ENCODE results near the gene ADCK2. TPM values are rescaled to one million over a fixed set of nuclear protein-coding genes. Genes with fewer than 3 reads are reported as not detected.

Gene ADCK2
- total RNA-seq, 1 donor from 2014 or later = 12.4 TPM

DNA sequence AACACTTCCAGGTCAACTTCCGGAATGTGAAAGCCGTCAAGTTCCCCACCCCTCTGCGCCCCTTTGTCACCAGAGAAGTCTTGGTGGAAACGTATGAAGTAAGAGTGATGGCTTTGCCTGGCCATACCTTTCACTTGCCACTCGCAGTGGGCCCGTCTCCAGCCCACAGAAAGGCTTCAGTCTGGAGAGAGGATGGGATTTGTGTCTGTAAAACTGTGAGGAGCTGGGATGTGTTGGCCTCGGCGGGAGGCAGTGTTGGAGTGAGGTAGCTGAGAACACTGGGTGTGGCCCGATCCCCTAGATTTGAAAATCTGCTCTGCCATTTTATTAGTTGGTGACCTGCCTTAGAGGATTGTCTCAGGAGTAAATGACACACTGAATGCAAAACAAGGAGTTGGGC is 6.4 kb downstream of the ADCK2 start:
- Mint-ChIP-seq H3K27me3 (ENCODE audit: low read depth, unreplicated experiment) (peaks cover 2% of the 10 kb centered on the region), H3K9me3 (ENCODE audit: unreplicated experiment) (no peaks in the 10 kb centered on the region), H3K36me3 (ENCODE audit: low read depth, unreplicated experiment) (peaks cover 25% of the 10 kb centered on the region), H3K27ac (ENCODE audit: unreplicated experiment) (no peak overlapping the region), H3K4me1 (ENCODE audit: low read depth, unreplicated experiment) (peaks cover 16% of the 10 kb centered on the region), H3K4me3 (ENCODE audit: unreplicated experiment) (no peak overlapping the region)
- Histone ChIP-seq H3K4me3 (ENCODE audit: insufficient read depth, low read depth, low read length) (no peak overlapping the region), H3K4me2 (ENCODE audit: low read length) (no peak overlapping the region), H4K20me1 (ENCODE audit: insufficient read depth, low read length) (no peaks in the 10 kb centered on the region), H3K4me1 (ENCODE audit: insufficient read depth, low read length) (no peaks in the 10 kb centered on the region), H3K27ac (ENCODE audit: low read depth, low read length) (no peak overlapping the region), H3K9me3 (ENCODE audit: insufficient read depth, low read depth, low read length) (no peaks in the 10 kb centered on the region), H3K79me2 (ENCODE audit: insufficient read depth, low read length) (no peaks in the 10 kb centered on the region), H2AFZ (ENCODE audit: low read depth, low read length) (no peak overlapping the region), H3K27me3 (ENCODE audit: insufficient read depth, low read length) (no peaks in the 10 kb centered on the region), H3K36me3 (ENCODE audit: insufficient read depth, low read length) (no peaks in the 10 kb centered on the region), H3K9ac (ENCODE audit: low read length) (no peak overlapping the region)
- DNase-seq (ENCODE audit: low read depth) = no peak
- no peak for TF ChIP-seq EZH2 (IDR thresholded peaks at IDR 0.05; ENCODE audit: insufficient read depth, low read length)
- TF ChIP-seq, protein P1, sequence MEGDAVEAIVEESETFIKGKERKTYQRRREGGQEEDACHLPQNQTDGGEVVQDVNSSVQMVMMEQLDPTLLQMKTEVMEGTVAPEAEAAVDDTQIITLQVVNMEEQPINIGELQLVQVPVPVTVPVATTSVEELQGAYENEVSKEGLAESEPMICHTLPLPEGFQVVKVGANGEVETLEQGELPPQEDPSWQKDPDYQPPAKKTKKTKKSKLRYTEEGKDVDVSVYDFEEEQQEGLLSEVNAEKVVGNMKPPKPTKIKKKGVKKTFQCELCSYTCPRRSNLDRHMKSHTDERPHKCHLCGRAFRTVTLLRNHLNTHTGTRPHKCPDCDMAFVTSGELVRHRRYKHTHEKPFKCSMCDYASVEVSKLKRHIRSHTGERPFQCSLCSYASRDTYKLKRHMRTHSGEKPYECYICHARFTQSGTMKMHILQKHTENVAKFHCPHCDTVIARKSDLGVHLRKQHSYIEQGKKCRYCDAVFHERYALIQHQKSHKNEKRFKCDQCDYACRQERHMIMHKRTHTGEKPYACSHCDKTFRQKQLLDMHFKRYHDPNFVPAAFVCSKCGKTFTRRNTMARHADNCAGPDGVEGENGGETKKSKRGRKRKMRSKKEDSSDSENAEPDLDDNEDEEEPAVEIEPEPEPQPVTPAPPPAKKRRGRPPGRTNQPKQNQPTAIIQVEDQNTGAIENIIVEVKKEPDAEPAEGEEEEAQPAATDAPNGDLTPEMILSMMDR (IDR thresholded peaks at IDR 0.05; ENCODE audit: insufficient read depth, low read depth, low read length) = no peak
- FAIRE-seq = no peak

DNA sequence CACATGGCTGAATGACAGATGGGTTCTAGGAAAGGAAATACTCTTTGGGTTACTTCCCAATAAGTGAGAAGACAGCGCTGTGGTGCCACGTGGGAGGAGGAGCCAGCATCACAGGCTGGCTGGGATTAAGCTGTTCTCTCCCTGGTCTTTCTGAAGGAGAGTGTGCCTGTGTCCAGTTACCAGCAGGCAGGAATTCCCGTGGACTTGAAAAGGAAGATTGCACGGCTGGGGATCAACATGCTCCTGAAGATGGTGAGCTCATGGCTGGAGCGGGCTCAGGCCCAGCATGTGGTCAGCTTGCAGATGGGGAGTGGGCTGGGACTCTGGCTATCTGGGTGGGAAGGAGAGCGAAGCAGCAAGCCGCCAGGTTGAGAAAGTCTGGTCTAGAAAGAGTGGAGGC is 8.1 kb downstream of the ADCK2 start:
- DNase-seq (ENCODE audit: low read depth) (no peak), FAIRE-seq (no peak)
- H3K27me3 Mint-ChIP-seq (ENCODE audit: low read depth, unreplicated experiment) = peaks cover 2% of the 10 kb centered on the region

DNA sequence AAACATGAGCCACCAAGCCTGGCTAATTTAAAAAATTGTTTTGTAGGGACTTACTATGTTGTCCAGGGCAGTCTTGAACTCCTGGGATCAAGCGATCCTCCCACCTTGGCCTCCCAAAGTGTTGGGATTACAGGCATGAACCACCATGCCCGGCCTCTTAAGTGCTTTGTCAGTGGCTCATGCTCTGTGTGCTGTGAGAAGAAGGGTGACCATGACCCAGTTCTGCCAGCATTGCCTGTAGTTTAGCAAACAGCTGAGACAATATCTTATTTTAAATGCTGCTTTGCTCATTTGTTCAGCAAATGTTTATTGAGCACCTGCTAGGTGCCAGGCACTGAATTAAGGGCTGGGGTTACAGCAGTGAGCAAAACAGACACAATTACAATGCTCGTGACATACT is 9.0 kb downstream of the ADCK2 start:
- no peaks in the 10 kb centered on the region for H3K27me3 ChIP-seq (ENCODE audit: insufficient read depth, low read length)
- H3K36me3 ChIP-seq (ENCODE audit: insufficient read depth, low read length) = no peaks in the 10 kb centered on the region
- Mint-ChIP-seq H3K36me3 (ENCODE audit: low read depth, unreplicated experiment) (peaks cover 28% of the 10 kb centered on the region), H3K4me3 (ENCODE audit: unreplicated experiment) (no peak overlapping the region), H3K4me1 (ENCODE audit: low read depth, unreplicated experiment) (peaks cover 9% of the 10 kb centered on the region), H3K27me3 (ENCODE audit: low read depth, unreplicated experiment) (peaks cover 2% of the 10 kb centered on the region), H3K9me3 (ENCODE audit: unreplicated experiment) (no peaks in the 10 kb centered on the region), H3K27ac (ENCODE audit: unreplicated experiment) (no peak overlapping the region)
- no peak overlapping the region for H3K4me3 ChIP-seq (ENCODE audit: insufficient read depth, low read depth, low read length)
- no peaks in the 10 kb centered on the region for H3K9me3 ChIP-seq (ENCODE audit: insufficient read depth, low read depth, low read length)
- H3K4me2 ChIP-seq (ENCODE audit: low read length) = no peak overlapping the region
- DNase-seq (ENCODE audit: low read depth) (no peak), FAIRE-seq (no peak)
- no peaks in the 10 kb centered on the region for H3K79me2 ChIP-seq (ENCODE audit: insufficient read depth, low read length)
- no peaks in the 10 kb centered on the region for H4K20me1 ChIP-seq (ENCODE audit: insufficient read depth, low read length)
- H3K9ac ChIP-seq (ENCODE audit: low read length) = no peak overlapping the region
- no peak overlapping the region for H2AFZ ChIP-seq (ENCODE audit: low read depth, low read length)
- TF ChIP-seq EZH2 (IDR thresholded peaks at IDR 0.05; ENCODE audit: insufficient read depth, low read length) = no peak
- TF ChIP-seq, protein P1 (IDR thresholded peaks at IDR 0.05; ENCODE audit: insufficient read depth, low read depth, low read length) = no peak
- H3K27ac ChIP-seq (ENCODE audit: low read depth, low read length) = no peak overlapping the region
- H3K4me1 ChIP-seq (ENCODE audit: insufficient read depth, low read length) = no peaks in the 10 kb centered on the region

More for the DNA sequence above, 8.1 kb downstream of the ADCK2 start:
- Mint-ChIP-seq H3K4me3 (ENCODE audit: unreplicated experiment) (no peak overlapping the region), H3K4me1 (ENCODE audit: low read depth, unreplicated experiment) (peaks cover 9% of the 10 kb centered on the region), H3K9me3 (ENCODE audit: unreplicated experiment) (no peaks in the 10 kb centered on the region), H3K36me3 (ENCODE audit: low read depth, unreplicated experiment) (peaks cover 31% of the 10 kb centered on the region), H3K27ac (ENCODE audit: unreplicated experiment) (no peak overlapping the region)
- Histone ChIP-seq H3K27ac (ENCODE audit: low read depth, low read length) (no peak overlapping the region), H3K4me1 (ENCODE audit: insufficient read depth, low read length) (no peaks in the 10 kb centered on the region), H3K9ac (ENCODE audit: low read length) (no peak overlapping the region), H3K36me3 (ENCODE audit: insufficient read depth, low read length) (no peaks in the 10 kb centered on the region), H2AFZ (ENCODE audit: low read depth, low read length) (no peak overlapping the region), H3K27me3 (ENCODE audit: insufficient read depth, low read length) (no peaks in the 10 kb centered on the region), H3K4me3 (ENCODE audit: insufficient read depth, low read depth, low read length) (no peak overlapping the region), H3K4me2 (ENCODE audit: low read length) (no peak overlapping the region), H3K79me2 (ENCODE audit: insufficient read depth, low read length) (no peaks in the 10 kb centered on the region), H3K9me3 (ENCODE audit: insufficient read depth, low read depth, low read length) (no peaks in the 10 kb centered on the region), H4K20me1 (ENCODE audit: insufficient read depth, low read length) (no peaks in the 10 kb centered on the region)
- no peak for TF ChIP-seq EZH2 (IDR thresholded peaks at IDR 0.05; ENCODE audit: insufficient read depth, low read length)
- TF ChIP-seq, protein P1 (IDR thresholded peaks at IDR 0.05; ENCODE audit: insufficient read depth, low read depth, low read length) = no peak
